ENCODE results near the gene MVK.

DNA sequence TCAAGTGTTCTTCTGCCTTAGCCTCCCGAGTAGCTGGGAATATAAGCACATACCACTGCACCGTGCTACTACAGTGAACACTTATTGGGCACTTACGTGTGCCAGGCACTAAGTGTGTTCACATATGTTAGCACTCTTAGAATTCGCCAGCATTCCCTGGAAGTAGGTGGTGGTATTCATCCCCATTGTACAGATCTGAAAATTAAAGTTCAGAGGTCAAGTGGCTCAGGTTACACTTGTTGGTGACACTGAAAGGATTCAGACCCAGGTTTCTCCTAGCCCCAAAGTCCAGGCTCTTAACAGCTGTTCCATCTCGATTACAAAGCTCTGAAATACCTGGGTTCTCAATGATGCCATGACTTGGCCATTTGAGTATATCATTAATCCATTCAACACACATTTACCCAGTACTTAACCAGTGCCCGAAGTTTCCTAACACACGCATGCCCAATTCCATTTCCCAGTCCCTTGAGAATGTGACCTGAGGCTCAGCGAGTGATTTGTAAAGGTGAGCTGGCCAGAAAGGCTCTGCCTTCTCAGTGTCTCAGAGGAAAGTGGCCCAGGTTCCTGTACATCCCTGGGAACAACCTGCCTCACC lies 4.8 kb downstream of the MVK start:
- TF ChIP-seq CTCF (optimal IDR thresholded peaks at IDR 0.05 in 1 of 3, IDR thresholded peaks at IDR 0.05 in 1 of 3, conservative IDR thresholded peaks at IDR 0.05 in 1 of 3; ENCODE audit: extremely low read depth in 1 of 3, insufficient read depth in 2 of 3, low read length in 3 of 3) (no peak), EZH2 (IDR thresholded peaks at IDR 0.05; ENCODE audit: low read length) (no peak)
